Activated naive CD4-positive, alpha-beta T cell treated with Interleukin-2 at 50 U/mL for 16 hours (primary cell): ENCODE measurements around the gene INTS1.

Source experiments
- DNase-seq: peaks from one replicate; pipeline ENCODE4 v3.0.0-alpha.2; 2020

Gene INTS1

GRCh38 chr7:1502845-1503244 lies 1.3 kb downstream of the INTS1 start:
- DNase-seq: no peak

- DNase-seq: no peak
Measured at GRCh38 chr7:1501487-1502270, 2.5 kb downstream of the INTS1 start.

GRCh38 chr7:1500064-1500807 lies 4.0 kb downstream of the INTS1 start:
- DNase-seq: no peak

- no peak for DNase-seq
Measured at GRCh38 chr7:1499367-1500029, 4.7 kb downstream of the INTS1 start.

- DNase-seq: no peak
Measured at GRCh38 chr7:1498370-1499305, 5.6 kb downstream of the INTS1 start.

GRCh38 chr7:1497293-1497927 lies 6.8 kb downstream of the INTS1 start:
- DNase-seq: no peak

GRCh38 chr7:1496531-1497292 lies 7.5 kb downstream of the INTS1 start:
- DNase-seq: no peak

GRCh38 chr7:1495564-1496242 lies 8.5 kb downstream of the INTS1 start:
- no peak for DNase-seq

GRCh38 chr7:1494866-1495563 lies 9.2 kb downstream of the INTS1 start:
- no peak for DNase-seq

- no peak for DNase-seq
Measured at GRCh38 chr7:1494447-1494846, 9.7 kb downstream of the INTS1 start.

- no peak for DNase-seq
Measured at GRCh38 chr7:1493571-1493970, 10.6 kb downstream of the INTS1 start.

- no peak for DNase-seq
Measured at GRCh38 chr7:1493129-1493528, 11.1 kb downstream of the INTS1 start.

- DNase-seq: no peak
Measured at GRCh38 chr7:1492640-1493039, 11.5 kb downstream of the INTS1 start.

GRCh38 chr7:1492221-1492620 lies 12.0 kb downstream of the INTS1 start:
- DNase-seq: no peak

GRCh38 chr7:1490837-1491236 lies 13.4 kb downstream of the INTS1 start:
- no peak for DNase-seq

- DNase-seq: no peak
Measured at GRCh38 chr7:1489336-1489735, 14.9 kb downstream of the INTS1 start.

- DNase-seq: no peak
Measured at GRCh38 chr7:1488016-1488415, 16.2 kb downstream of the INTS1 start.

- no peak for DNase-seq
Measured at GRCh38 chr7:1487466-1487865, 16.7 kb downstream of the INTS1 start.

- DNase-seq: no peak
Measured at GRCh38 chr7:1486571-1486970, 17.6 kb downstream of the INTS1 start.

GRCh38 chr7:1485156-1485555 lies 19.0 kb downstream of the INTS1 start:
- no peak for DNase-seq
